GM19455 (cell line): Measurements from ENCODE around the gene RCHY1.
"Not testable (repeated sequence)": the region's sequence is repeated elsewhere in the genome, so short reads cannot be mapped to it uniquely, and the experiment has no call there.

Experiments used
- ATAC-seq: cut with Tn5 transposase; IDR thresholded peaks from one replicate; pipeline ENCODE4 v1.9.1; 2021; ENCODE audit not compliant: unreplicated experiment

The RCHY1 gene

GRCh38 chr4:75516144-75516543 is 1.9 kb upstream of the RCHY1 start:
- ATAC-seq: no peak

GRCh38 chr4:75514949-75515612 is 878 bp upstream of the RCHY1 start:
- peak; percentile 3 for ATAC-seq

- peak; percentile 2 for ATAC-seq
Measured at GRCh38 chr4:75513526-75514130, 575 bp downstream of the RCHY1 start.

GRCh38 chr4:75512386-75513211 is 1.6 kb downstream of the RCHY1 start:
- no peak for ATAC-seq

- ATAC-seq: no peak
Measured at GRCh38 chr4:75511841-75512240, 2.4 kb downstream of the RCHY1 start.

GRCh38 chr4:75509592-75509991 is 4.6 kb downstream of the RCHY1 start:
- ATAC-seq: not testable (repeated sequence)

GRCh38 chr4:75505630-75506029 is 8.6 kb downstream of the RCHY1 start:
- ATAC-seq: no peak

GRCh38 chr4:75502671-75503070 is 11.5 kb downstream of the RCHY1 start:
- no peak for ATAC-seq

- no peak for ATAC-seq
Measured at GRCh38 chr4:75499900-75500299, 14.3 kb downstream of the RCHY1 start.

- no peak for ATAC-seq
Measured at GRCh38 chr4:75498041-75498440, 16.2 kb downstream of the RCHY1 start.

GRCh38 chr4:75497133-75497532 is 17.1 kb downstream of the RCHY1 start:
- ATAC-seq: no peak

- ATAC-seq: no peak
Measured at GRCh38 chr4:75496406-75496805, 17.8 kb downstream of the RCHY1 start.

GRCh38 chr4:75495476-75495875 is 18.7 kb downstream of the RCHY1 start:
- ATAC-seq: no peak

GRCh38 chr4:75494563-75494962 is 19.6 kb downstream of the RCHY1 start:
- no peak for ATAC-seq

- ATAC-seq: no peak
Measured at GRCh38 chr4:75490155-75490554, 24.0 kb downstream of the RCHY1 start.

GRCh38 chr4:75484190-75484589 is 30.0 kb downstream of the RCHY1 start:
- ATAC-seq: no peak

- ATAC-seq: no peak
Measured at GRCh38 chr4:75477201-75477600, 37.0 kb downstream of the RCHY1 start.

- ATAC-seq: no peak
Measured at GRCh38 chr4:75470738-75471137, 43.5 kb downstream of the RCHY1 start.

GRCh38 chr4:75469896-75470295 is 44.3 kb downstream of the RCHY1 start:
- ATAC-seq: no peak

- ATAC-seq: no peak
Measured at GRCh38 chr4:75457365-75457764, 56.8 kb downstream of the RCHY1 start.

GRCh38 chr4:75434105-75434504 is 80.1 kb downstream of the RCHY1 start:
- no peak for ATAC-seq

- no peak for ATAC-seq
Measured at GRCh38 chr4:75432683-75433082, 81.5 kb downstream of the RCHY1 start.
